Central memory CD4-positive, alpha-beta T cell (primary cell): ENCODE measurements around the gene GOLGA8K.
A peak's percentile ranks its signal among the peaks of the same experiment; 100 is the strongest.
"Not testable (repeated sequence)": the region's sequence is repeated elsewhere in the genome, so short reads cannot be mapped to it uniquely, and the experiment has no call there.

Experiments
- DNase-seq: peaks from one replicate; pipeline ENCODE4 v3.0.0; 2022
- total RNA-seq, 3 experiments: gene quantifications; one replicate each; lab custom pipeline; 2026; lab: John Stamatoyannopoulos, UW

The GOLGA8K gene, protein sequence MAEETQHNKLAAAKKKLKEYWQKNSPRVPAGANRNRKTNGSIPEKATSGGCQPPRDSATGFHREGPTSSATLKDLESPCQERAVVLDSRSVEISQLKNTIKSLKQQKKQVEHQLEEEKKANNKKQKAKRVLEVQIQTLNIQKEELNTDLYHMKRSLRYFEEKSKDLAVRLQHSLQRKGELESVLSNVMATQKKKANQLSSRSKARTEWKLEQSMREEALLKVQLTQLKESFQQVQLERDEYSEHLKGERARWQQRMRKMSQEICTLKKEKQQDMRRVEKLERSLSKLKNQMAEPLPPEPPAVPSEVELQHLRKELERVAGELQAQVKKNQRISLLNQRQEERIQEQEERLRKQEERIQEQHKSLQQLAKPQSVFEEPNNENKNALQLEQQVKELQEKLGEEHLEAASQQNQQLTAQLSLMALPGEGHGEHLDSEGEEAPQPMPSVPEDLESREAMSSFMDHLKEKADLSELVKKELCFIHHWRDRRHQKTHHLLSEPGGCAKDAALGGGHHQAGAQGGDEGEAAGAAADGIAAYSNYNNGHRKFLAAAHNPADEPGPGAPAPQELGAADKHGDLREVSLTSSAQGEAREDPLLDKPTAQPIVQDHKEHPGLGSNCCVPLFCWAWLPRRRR
- 0 reads per million in 3 experiments for total RNA-seq

DNA sequence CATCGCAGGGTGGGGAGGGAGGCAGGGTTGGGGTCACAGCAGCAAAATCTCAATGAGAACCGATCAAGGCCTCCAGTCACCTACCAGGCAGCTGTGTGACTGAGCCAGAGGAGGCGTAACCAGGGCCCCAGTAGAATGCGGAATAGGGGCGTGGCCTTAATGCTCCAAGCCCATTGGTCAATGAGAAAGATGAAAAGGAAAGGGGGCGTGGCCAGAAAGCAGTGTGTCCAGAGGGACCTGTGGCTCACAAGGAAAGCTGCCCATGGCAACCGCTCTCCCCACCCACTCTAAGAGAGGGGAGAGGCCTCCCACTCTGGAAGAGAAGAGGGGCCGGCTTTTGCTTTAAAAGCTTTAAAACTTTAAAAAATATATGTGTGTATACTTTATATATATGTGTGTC, at the start of gene GOLGA8K:
Gene GOLGA8K, minus strand, starts transcription at position 101 of the 400 bp plus-strand sequence. Its CDS starts 98 bp downstream, at position 3.
- not testable (repeated sequence) for DNase-seq

DNA sequence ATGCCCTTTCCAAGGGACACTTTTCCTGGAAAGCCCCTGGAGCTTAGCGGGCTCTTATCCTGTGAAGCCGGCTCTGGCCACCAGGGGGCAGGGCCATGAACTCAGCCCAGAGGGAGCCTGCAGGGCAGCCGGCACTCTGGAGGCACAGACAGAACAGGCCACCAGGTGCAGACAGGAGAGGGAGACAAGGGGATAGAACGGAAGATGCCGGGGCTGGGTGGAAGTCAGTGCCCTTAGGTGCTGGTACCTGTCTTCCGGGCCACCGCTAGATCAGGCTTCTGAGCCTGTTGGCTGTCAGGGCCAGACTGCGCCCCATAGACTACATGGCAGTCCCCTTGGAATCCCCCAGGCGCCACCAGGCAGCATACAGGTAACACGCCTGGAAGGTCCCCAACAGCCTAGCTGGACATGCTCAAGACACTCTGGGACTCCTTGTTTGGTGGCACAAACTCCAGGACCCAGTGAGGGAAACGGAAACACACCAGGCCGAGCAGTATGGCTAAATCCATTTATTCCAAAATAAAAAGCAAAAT, 37.4 kb upstream of the GOLGA8K start:
- DNase-seq: peak; percentile 0

DNA sequence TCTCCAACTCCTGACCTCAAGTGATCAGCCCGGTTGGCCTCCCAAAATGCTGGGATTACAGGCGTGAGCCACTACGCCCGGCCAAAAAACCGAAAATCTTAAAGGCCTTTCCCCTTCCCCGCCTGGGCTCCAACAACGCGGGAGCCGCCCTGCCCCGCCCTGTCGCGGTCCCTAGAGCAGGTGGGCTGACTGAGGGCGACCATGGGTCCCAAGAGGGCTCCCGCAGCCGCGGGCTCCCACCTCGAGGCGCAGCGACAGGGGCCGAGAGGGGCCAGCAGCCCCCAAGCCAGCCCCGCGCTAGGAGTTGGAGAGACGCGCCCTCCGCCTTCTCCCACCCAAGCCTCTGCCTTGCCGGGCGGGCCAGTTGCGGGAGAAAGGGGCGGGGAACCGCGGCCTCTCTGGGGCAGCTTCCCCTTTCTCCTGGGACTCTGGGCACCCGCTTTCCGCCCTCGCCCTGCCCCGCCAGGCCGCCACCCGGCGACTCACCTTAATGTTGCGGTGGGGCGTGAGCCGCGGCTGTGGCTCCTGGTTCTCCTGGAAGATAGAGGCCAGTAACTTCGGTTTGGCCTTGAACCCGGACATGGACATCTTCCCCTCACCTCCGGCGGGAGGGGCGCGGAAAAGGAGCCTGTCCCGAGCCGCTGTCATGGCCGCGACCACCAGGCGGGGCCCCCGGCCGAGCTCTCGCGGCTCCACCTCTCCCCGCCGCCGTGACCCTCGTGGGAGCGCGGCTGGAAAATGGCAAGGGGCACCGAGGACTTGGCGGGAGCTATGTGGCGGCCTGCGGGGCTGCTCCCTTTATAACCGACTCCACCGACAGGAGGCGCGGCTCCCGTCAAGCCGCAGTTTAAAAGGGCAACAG, 31.2 kb upstream of the GOLGA8K start:
- not testable (repeated sequence) for DNase-seq

DNA sequence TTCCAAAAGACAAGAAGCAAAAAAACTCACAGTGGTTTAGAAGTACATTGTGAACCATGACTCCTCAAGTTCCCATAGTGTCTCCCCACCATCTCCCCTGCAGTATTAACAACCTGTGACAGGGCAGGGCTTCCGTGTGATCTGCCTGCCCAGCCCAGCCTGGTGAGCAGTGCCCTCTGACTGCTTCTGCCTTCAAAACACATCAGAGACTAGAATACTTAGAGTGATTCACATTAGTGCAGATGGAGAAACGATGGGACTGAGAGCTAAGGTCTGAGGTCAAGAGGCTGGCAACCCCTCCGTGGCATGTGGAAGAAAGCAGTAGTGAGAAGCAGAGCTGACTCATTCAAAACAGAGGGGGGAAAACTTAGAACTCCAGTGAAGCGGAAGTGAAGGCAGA, 24.5 kb upstream of the GOLGA8K start:
- DNase-seq: not testable (repeated sequence)

DNA sequence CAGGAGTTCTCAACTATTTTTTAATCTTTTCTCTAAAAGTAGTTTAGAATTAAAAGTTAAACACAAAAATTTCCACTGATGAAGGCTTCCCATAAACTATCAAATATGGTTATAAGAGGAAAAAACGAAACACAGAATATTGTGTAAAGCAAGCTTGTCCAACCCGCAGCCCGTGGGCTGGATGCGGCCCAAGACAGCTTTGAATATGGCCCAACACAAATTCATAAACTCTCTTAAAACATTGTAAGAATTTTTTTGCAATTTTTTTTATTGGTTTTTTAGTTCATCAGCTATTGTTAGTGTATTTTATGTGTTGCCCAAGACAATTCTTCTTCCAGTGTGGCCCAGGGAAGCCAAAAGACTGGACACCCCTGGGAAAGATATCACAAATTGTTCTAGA, 23.4 kb upstream of the GOLGA8K start:
- DNase-seq: not testable (repeated sequence)

DNA sequence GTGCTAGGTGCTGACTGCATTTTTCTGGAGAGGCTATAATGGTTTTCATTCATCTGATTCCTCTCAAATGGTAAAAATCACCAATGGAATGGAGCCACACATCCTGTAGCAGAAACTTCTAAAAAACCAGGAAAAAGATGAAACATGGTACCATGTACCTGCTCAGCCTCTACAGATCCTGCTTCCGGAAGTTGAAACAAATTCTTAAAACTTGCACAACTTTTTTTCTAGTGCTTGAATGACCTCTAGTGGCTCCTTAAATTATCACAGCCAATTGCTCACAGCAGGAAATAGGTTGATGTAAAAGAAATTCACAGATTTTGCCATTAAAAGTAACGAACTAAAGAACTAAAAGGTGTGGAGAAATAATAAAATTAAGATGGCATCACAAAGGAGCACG, 4.8 kb upstream of the GOLGA8K start:
- DNase-seq: peak; percentile 24

DNA sequence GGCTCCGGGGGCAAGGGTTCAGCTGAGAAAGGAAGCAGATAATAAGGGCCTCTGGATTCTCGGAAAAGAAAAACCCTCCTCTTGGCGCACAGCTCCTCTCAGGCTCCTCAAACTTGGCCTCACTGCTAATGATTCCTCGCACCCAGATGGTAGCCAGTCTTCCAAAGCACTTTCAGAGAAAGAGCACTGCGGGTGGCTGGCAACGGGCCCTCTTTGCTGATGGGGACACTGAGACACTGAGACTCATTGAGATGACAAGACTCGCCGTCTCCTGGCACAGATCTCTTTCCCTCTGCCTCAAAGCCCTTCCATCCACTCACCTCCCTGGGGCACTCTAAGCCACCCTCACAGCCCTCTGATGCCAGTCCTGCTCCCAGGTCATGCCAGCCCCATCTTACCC, 6.6 kb downstream of the GOLGA8K start:
- DNase-seq: not testable (repeated sequence)

DNA sequence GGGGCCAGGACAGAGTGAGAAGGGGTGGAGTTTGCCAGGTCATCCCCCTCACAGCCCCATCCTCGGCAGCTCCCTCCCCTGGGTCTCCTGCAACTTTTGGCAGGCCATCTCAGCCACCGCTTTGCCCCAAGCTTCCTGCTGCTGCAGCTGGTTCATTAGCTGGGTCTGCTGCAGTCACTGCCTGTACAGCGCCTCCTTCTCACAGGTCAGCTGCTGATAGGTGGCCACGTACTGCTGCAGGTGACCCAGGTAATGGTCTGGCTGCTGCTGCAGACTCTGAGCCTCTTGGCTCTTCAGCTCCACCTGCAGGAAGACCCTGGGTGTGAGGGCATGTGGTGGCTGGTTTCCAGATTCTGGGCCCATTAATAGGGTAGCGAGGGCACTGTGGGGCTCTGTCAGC, 8.3 kb downstream of the GOLGA8K start:
- DNase-seq: not testable (repeated sequence)

DNA sequence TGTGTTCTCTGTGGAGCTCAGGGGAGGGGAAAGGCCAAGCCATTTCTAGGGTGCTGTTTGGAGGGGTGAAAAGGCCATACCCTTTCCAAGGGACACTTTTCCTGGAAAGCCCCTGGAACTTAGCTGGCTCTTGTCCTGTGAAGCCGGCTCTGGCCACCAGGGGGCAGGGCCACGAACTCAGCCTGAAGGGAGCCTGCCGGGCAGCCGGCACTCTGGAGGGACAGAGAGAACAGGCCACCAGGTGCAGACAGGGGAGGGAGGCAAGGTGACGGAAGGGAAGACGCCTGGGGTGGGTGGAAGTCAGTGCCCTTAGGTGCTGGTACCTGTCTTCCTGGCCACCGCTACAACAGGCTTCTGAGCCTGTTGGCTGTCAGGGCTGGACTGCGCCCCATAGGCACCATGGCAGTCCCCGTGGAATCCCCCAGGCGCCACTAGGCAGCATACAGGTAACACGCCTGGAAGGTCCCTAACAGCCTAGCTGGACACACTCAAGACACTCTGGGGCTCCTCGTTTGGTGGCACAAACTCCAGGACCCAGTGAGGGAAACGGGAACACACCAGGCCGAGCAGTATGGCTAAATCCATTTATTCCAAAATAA, 14.9 kb downstream of the GOLGA8K start:
- DNase-seq: not testable (repeated sequence)

DNA sequence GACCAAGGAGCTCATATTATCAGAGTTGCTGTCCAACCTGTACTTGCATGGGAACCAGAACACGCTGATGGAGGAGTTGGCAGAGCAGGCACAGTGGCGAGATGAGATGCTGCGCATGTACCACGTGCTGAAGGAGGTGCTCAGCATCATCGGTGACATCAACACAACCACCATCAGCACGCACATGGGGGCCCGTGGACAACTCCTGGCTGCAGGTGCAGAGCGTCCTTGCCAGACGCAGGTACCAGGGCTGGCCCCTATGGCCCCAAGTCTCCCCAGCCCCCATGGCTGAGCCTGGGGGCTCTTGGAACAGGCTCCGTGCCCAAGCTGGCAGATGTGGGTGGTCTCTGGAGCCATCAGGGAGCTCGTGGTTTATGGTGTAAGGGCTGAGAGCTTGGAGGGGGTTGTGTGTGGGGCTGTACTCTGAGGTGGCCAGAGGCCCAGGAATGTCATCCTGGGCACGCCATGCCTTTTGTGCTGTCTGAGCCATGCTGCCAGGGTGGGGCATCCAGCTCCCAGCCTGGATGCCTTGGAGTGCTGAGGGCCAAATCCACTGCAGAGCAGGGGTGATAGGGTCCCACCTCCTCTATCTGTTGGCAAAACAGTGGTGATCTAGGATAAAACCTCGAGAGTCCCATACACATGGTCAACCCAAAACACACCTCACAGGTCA, 17.1 kb downstream of the GOLGA8K start:
- DNase-seq: not testable (repeated sequence)

DNA sequence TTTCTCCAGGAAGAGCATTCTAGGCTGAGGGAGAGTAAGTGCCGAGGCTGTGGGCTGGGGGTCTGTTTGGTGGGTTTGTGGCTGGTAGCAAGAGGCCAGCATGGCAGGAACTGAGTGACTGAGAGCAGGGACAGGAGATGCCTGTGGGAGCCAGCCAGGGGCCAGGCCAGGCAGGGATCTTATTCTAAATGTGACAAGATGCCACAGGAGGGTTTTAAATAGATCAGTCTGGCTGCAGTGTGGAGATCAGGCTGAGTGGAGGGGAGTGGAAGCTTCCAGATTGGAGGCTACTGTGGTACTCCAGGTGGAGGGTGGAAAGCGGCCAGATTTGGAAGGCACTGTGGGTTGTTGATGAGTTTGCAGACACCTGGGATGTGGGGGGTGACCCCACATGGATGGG, 28.9 kb downstream of the GOLGA8K start:
- DNase-seq: not testable (repeated sequence)

DNA sequence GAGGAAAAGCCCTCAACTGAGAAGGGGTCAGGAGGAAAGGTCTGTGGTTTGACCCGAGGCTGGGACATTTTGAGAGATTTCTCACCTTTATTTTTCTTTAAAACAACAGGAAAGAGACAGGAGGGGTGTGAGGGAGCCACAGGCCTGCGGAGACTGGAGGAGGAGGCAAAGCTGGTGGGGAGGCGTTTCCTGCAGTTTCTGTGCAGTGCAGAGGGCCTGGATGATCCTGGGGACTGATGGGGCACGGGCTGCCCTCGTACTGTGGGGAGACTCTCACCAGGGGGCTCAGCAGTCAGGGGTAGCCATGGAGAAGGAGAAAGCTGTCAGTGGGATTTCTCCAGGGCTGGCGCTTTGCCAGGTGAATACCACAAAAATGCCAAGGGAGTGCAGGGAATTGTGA, 29.4 kb downstream of the GOLGA8K start:
- DNase-seq: not testable (repeated sequence)

DNA sequence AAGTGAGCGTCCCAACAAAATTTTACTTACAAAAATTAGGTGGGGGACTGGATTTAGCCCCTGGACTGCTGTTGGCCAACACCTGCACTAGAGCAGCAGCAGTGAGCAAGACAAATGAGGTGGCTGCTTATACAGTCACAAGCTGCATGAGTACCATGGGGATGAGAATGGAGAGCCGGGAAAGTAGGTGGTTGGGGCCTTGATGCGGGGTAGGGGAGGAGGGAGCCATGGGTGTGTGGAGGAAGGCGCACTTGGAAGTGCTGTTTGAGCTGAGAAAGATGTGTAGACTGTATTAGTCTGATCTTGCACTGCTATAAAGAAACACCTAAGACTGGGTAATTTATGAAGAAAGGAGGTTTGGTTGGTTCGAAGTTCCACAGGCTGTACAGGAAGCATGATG, 31.0 kb downstream of the GOLGA8K start:
- not testable (repeated sequence) for DNase-seq

DNA sequence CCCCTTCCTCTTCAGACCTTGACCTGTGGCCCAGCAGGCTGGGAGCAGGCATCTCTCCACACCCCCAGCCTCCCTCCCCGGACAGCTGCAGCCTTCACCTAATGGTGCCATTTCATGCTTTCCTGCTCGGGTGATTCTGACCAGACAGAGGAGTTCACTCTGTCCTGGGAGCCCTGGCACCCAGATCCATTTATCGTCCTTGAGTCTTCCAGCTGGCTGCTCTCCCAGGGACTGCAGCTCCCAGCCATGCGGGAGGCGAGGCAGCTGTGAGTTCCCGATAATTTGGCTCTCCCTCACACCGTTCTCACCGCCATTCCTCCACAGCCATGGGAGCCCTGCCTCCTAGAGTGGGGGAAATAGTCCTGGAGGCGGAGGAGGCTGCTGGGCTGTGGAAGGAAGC, 32.6 kb downstream of the GOLGA8K start:
- not testable (repeated sequence) for DNase-seq

DNA sequence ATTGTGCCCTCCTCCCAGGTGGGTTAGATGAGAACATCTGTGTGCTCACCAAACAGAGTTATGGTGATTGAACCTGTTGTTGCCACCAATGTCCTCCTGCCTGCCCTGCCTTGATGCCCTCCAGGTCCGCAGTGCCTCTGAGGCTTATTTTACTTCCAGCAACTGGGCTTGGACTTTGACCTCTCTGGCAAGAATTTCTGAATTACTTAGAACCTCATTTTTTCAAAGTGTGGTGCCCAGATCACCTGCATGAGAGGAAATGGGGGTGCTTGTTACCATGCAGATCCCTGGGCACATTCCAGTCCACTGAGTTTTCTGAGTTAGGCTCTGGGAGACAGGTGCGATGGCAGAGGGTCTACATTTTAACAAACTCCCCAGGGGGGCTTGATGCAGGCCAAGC, 33.0 kb downstream of the GOLGA8K start:
- not testable (repeated sequence) for DNase-seq

DNA sequence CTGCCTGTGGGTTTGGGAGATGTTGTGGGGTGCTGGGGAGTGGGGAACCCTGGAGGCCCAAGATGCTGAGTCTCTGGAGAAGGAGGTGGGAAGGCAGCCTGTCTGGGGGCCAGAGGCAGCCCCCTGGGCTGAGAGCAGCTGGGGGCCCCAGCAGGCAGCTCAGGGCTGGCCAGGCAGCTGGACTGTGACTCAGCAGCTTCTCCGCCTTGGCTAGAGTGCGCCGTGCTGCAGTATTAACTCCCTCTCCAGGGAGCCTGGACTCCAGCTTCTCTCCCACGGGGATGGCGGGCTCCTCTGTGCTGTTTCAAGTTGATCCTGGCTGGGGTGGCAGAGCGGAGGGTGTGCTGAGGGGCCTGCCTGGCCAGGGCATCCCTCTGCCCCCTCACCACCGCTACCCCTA, 36.6 kb downstream of the GOLGA8K start:
- DNase-seq: not testable (repeated sequence)

DNA sequence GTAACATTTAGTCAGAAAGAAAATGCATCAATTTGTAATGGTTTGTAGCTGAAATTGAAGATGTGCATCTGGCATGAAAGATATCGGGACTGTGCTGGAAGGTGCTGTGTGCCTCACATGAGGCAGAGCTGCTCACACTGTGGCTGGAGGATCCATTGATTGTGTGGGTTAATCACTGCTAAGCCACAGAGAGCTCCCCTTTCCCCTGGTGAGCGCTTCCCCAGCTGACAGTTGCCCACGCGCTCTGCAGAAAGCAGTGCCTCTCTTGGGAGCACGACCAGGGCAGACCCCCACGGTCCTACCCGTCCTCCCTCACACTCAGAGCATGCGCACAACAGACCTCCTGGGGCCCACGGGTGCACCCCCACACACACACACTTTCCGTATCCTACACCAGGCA, 37.1 kb downstream of the GOLGA8K start:
- DNase-seq: not testable (repeated sequence)

DNA sequence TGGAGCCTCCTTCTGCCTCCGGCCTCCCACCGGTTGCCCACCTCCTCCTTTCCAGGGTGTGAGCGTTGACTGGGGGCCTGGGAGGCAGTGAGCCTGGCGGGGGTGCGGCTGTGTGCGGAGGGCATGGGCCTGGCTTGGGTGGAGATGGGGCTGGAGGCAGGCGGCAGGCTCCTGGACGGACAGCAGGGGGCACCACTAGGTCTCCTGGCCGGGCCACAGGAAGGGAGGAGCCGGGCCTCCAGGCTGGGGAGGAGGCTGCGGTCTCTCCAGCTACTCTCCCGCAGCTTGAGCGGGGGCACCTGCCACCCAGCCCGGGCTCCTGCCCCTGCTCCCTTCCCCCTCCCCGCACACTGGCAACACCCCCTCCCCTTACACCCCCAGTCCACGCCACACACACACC, 38.1 kb downstream of the GOLGA8K start:
- DNase-seq: not testable (repeated sequence)

DNA sequence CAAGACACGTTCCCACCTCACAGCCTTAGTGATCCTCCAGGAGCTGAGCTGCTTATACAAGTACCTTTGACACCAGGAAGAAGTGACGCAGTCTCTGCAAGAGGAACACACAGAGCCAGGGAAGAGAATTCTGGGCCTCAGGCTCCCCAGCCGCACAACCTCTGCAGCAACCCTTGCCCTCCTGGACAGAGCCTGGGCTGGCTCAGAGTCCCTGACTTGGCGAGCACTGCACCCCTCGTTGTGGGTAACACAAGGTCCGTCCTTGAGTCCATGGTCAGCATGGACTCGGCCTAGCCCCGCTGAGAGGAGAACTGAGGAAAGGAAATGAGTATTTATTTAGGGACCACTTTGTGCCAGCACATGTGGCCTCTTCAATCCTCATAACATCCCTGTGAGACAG, 39.6 kb downstream of the GOLGA8K start:
- not testable (repeated sequence) for DNase-seq

DNA sequence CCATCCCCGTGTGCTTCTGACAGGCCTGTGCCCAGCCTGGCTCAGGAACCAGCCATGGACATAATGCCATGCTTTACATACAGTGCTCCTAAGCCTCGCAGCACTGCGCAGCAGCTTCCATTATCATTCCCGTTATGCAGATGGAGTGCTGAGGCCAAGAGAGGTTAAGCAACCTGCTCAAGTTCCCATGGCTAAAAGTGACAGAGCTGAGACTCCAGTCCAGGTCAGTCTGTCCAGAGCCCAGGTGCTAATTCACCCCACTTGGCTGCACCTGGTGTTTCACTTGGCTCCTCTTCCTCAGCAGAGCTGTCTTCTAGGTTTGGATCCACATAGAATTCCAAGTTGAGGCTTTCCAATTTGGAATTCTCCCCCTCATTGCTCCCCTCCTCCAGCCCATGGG, 41.4 kb downstream of the GOLGA8K start:
- DNase-seq: not testable (repeated sequence)

DNA sequence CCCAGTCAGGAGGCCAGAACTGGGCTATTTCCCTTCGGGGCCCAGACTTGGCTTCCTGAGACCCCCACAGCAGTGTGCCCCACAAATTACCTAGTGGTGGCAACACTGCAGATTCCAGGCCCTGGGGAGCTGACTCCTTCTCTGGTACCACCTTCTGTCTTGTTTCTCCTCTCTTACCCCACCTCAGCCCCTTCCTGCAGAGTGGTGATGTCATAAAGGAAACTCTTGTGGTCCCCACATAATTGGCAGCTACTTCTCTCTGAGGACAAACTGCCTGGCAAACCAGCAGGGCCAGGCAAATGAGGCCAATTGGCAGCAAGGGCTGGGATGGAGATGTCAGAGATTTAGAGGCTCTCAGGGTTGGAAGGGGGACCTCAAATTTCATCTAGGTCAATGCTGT, 44.6 kb downstream of the GOLGA8K start:
- DNase-seq: not testable (repeated sequence)

DNA sequence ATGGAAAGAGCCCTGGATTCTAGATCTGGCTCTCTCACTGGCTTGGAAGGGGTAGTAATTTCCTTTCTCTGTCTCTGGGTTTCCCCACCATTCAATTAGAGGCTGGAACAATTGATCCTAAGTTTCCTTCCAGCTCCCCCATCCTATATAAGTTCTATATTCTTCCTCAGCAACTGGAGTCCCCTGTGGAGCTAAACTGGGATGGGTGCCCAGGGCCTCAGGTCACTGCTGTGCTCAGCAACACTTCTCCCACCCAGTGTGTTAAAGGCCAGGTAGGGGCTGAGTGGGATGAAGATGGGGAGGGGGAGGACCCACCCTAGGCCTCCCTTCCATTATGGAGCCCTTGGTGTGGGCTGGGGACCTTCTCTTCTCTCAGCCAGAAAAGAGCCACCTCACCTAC, 46.2 kb downstream of the GOLGA8K start:
- DNase-seq: not testable (repeated sequence)
